Esophagus squamous epithelium (tissue), 4 donors: ENCODE results near the gene CHST1.

ENCODE experiments used
- CTCF ChIP-seq, 6 experiments: fragments of 450-650 bp in 4 of 6; fragments of 200-600 bp in 2 of 6; sonication (generic) in 2 of 6; IDR thresholded peaks; one replicate each; pipeline ENCODE4 v1.5.1; 2016 to 2019; ENCODE audit warnings: antibody characterized with exemption in 6 of 6, mild to moderate bottlenecking in 4 of 6, moderate library complexity in 4 of 6
- POLR2A ChIP-seq, 4 donors: fragments of 450-650 bp; IDR thresholded peaks; one replicate each; pipeline ENCODE4 v1.6.1; 2017; ENCODE audit warnings: antibody characterized with exemption in 4 of 4, mild to moderate bottlenecking in 4 of 4, moderate library complexity in 3 of 4

- TF ChIP-seq CTCF (IDR thresholded peaks at IDR 0.05) (no peak), POLR2A (IDR thresholded peaks at IDR 0.05) (no peak)
Measured at GRCh38 chr11:45652781-45653180, 12.6 kb downstream of the CHST1 start.
